SU-DHL-6 (cell line): ENCODE results near the gene TOGARAM2.

Experiments
- CTCF ChIP-seq: fragments of 200-600 bp; sonication (generic); IDR thresholded peaks from one replicate; pipeline ENCODE4 v1.5.1; 2017; ENCODE audit warnings: antibody characterized with exemption, mild to moderate bottlenecking, low read length, moderate library complexity; ENCODE audit not compliant: insufficient read depth, poor library complexity, severe bottlenecking
- EZH2phosphoT487 ChIP-seq: fragments of 200-600 bp; sonication (generic), shearing (Covaris generic); conservative IDR thresholded peaks from 2 replicates; pipeline ENCODE4 v1.6.1; 2018; ENCODE audit warnings: mild to moderate bottlenecking, antibody characterized with exemption, low read length, moderate library complexity, mixed read lengths

DNA sequence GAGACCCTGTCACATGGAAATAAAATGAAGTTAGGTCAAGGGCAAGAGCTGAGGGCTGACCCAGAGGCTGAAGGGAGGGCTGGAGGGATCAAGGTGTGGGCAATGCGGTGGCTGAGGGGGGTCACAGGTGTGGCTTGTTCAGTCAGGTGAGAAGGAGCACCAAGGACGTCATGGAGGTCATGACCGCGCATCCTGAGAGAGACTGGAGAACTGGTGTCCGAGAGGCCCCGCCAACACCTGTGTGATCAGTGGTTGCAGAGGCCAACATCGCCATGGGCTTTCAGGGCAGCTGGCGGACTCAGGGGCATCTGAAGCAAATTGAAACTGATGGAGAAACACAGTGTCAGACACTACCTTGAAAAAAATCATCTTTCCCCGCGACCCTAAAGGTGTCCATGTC is 13.0 kb downstream of the TOGARAM2 start:
- TF ChIP-seq CTCF (no peak), EZH2phosphoT487 (no peak)
